Mucosa of rectum (tissue), 2 donors: ENCODE data around the gene CDC5L.
A peak's percentile ranks its signal among the peaks of the same experiment; 100 is the strongest.
"Not testable (repeated sequence)": the region's sequence is repeated elsewhere in the genome, so short reads cannot be mapped to it uniquely, and the experiment has no call there.

Experiments used
- H3K27ac ChIP-seq, 2 donors: one replicate each; pipeline ENCODE4 v1.7.0; 2013; ENCODE audit warnings: inconsistent platforms in 2 of 2, low read depth in 2 of 2, low read length in 2 of 2
- H3K27me3 ChIP-seq, 2 donors: one replicate each; pipeline ENCODE4 v1.7.0; 2013; ENCODE audit warnings: low read length in 2 of 2; ENCODE audit not compliant: control insufficient read depth in 2 of 2, insufficient read depth in 2 of 2
- H3K36me3 ChIP-seq, 2 donors: one replicate each; pipeline ENCODE4 v1.7.0; 2013; ENCODE audit warnings: low read length in 2 of 2; ENCODE audit not compliant: control insufficient read depth in 2 of 2, insufficient read depth in 2 of 2
- H3K4me1 ChIP-seq, 2 donors: one replicate each; pipeline ENCODE4 v1.7.0; 2013; ENCODE audit warnings: low read length in 2 of 2, mild to moderate bottlenecking in 1 of 2; ENCODE audit not compliant: control insufficient read depth in 2 of 2, insufficient read depth in 2 of 2
- H3K4me3 ChIP-seq, 2 donors: one replicate each; pipeline ENCODE4 v1.7.0; 2013; ENCODE audit warnings: low read length in 2 of 2
- H3K9ac ChIP-seq, 2 donors: one replicate each; pipeline ENCODE4 v1.7.0; 2013; ENCODE audit warnings: low read length in 2 of 2, low read depth in 1 of 2, mild to moderate bottlenecking in 1 of 2
- H3K9me3 ChIP-seq, 2 donors: one replicate each; pipeline ENCODE4 v1.7.0; 2013; ENCODE audit warnings: low read length in 2 of 2; ENCODE audit not compliant: control insufficient read depth in 2 of 2
- donor health status: healthy.
- donor health status: Normal muscosa, but diverticular disease.

The CDC5L gene

GRCh38 chr6:44349904-44350649 is 37.4 kb upstream of the CDC5L start:
- Histone ChIP-seq H3K9ac (no peak overlapping the region), H3K27ac (no peak overlapping the region)

GRCh38 chr6:44350650-44350994 is 36.9 kb upstream of the CDC5L start:
- not testable (repeated sequence) for H3K36me3 ChIP-seq, H3K9ac ChIP-seq, H3K4me3 ChIP-seq, H3K9me3 ChIP-seq, H3K27me3 ChIP-seq, H3K4me1 ChIP-seq, H3K27ac ChIP-seq

More at GRCh38 chr6:44349904-44350649, 37.4 kb upstream of the CDC5L start:
- Histone ChIP-seq H3K4me1 (peaks cover 0 to 6% of the 10 kb centered on the region in 2 donors), H3K9me3 (no peaks in the 10 kb centered on the region), H3K27me3 (peaks cover under 1 to 3% of the 10 kb centered on the region in 2 donors), H3K4me3 (no peak overlapping the region), H3K36me3 (no peaks in the 10 kb centered on the region)

DNA sequence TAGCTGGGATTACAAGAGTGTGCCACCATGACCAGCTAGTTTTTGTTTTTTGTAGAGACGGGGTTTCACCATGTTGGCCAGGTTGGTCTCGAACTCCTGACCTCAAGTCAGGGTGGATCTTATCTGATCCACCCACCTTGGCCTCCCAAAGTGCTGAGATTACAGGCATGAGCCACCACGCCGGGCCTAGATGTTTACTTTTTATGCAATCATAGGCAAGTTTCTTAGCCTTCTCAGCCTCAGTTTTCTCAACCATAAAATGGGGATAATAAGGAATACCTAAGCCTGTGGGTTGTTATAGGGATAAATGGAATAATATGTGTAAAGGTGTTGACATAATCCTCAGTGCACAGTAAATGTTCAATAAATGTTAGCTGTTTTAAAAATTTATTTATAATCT is 35.2 kb upstream of the CDC5L start:
- Histone ChIP-seq H3K9ac (no peak overlapping the region), H3K9me3 (no peaks in the 10 kb centered on the region), H3K36me3 (no peaks in the 10 kb centered on the region), H3K4me1 (peaks cover 0 to 6% of the 10 kb centered on the region in 2 donors), H3K4me3 (no peak overlapping the region), H3K27ac (no peak overlapping the region), H3K27me3 (no peaks in the 10 kb centered on the region)

DNA sequence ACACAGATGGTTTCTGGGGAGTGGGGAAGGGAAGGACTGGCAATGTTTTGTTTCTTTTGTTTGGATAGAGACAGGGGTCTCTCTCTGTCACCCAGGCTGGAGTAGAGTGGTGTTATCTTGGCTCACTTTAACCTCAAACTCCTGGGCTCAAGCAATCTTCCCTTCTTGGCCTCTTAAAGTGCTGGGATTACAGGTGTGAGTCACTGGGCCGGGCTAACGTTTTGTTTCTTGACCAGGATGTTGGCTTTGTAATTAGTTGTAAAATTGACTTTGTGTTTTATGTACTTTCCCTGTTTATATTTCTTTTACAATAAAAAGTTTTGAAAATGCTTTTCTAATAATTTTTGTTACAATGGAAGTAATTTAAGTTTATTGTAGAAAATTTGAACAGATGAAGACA is 34.2 kb upstream of the CDC5L start:
- Histone ChIP-seq H3K4me1 (peaks cover 0 to 6% of the 10 kb centered on the region in 2 donors), H3K4me3 (no peak overlapping the region), H3K27me3 (no peaks in the 10 kb centered on the region), H3K27ac (peak overlapping the region in 1 of 2 donors; percentile 33), H3K9ac (peak overlapping the region in 1 of 2 donors; percentile 5), H3K9me3 (no peaks in the 10 kb centered on the region), H3K36me3 (no peaks in the 10 kb centered on the region)

GRCh38 chr6:44355640-44356039 is 31.9 kb upstream of the CDC5L start:
- Histone ChIP-seq H3K4me3 (no peak overlapping the region), H3K4me1 (peaks cover 0 to 6% of the 10 kb centered on the region in 2 donors), H3K27ac (no peak overlapping the region), H3K9ac (no peak overlapping the region), H3K36me3 (no peaks in the 10 kb centered on the region), H3K9me3 (no peaks in the 10 kb centered on the region), H3K27me3 (no peaks in the 10 kb centered on the region)

DNA sequence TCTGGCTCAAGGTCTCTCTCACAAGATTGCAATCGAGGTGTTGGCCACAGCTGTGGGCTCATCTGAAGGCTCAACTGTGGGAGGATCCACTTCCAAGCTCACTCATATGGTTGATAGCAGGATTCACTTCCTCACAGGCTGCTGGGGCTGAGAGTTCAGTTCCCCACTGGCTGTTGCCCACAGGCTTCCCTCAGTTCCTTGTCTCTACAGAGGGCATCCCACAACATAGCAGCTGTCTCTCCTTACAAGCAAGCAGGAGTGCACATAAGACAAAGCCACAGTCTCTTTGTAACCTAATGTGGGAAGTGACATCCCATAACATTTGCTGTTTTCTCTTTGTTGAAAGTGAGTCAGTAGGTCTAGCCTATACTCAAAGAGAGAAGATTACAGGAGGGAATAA is 31.0 kb upstream of the CDC5L start:
- Histone ChIP-seq H3K4me1 (peaks cover 0 to 6% of the 10 kb centered on the region in 2 donors), H3K9me3 (no peaks in the 10 kb centered on the region), H3K4me3 (no peak overlapping the region), H3K9ac (no peak overlapping the region), H3K36me3 (no peaks in the 10 kb centered on the region), H3K27me3 (no peaks in the 10 kb centered on the region), H3K27ac (no peak overlapping the region)

GRCh38 chr6:44359973-44360372 is 27.5 kb upstream of the CDC5L start:
- no peak overlapping the region for H3K4me3 ChIP-seq
- H3K27ac ChIP-seq, result no peak overlapping the region

GRCh38 chr6:44361947-44362346 is 25.6 kb upstream of the CDC5L start:
- Histone ChIP-seq H3K4me1 (no peaks in the 10 kb centered on the region), H3K4me3 (no peak overlapping the region), H3K36me3 (no peaks in the 10 kb centered on the region), H3K27me3 (no peaks in the 10 kb centered on the region), H3K9me3 (no peaks in the 10 kb centered on the region), H3K27ac (no peak overlapping the region), H3K9ac (no peak overlapping the region)

More at GRCh38 chr6:44359973-44360372, 27.5 kb upstream of the CDC5L start:
- Histone ChIP-seq H3K9me3 (no peaks in the 10 kb centered on the region), H3K27me3 (no peaks in the 10 kb centered on the region), H3K9ac (no peak overlapping the region), H3K4me1 (no peaks in the 10 kb centered on the region), H3K36me3 (no peaks in the 10 kb centered on the region)

DNA sequence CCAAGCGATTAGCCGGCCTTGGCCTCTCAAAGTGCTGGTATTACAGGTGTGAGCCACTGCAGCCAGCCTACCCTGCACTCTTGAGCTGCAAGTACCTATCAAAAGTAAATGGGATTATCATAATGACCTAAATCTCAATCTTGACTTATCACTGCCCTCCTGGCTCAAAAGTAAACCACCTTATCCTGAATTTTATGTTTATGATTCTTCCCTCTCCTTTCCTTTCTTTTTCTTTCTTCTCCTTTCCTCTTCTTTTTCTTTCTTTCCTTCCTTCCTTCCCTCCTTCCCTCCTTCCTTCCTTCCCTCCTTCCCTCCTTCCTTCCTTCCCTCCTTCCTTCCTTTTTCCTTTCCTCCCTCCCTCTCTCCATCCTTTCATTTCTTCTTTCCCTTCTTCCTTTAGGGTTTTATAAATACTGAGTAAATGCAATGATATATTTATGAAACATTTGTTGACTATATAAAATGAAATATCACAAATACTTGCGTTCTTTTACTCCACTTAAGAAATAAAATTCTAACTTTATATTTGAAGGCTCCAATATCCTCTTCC is 24.1 kb upstream of the CDC5L start:
- no peaks in the 10 kb centered on the region for H3K9me3 ChIP-seq
- H3K4me3 ChIP-seq, result no peak overlapping the region
- no peaks in the 10 kb centered on the region for H3K36me3 ChIP-seq
- H3K27me3 ChIP-seq, result peaks cover 0 to 4% of the 10 kb centered on the region in 2 donors
- no peak overlapping the region for H3K9ac ChIP-seq
- no peaks in the 10 kb centered on the region for H3K4me1 ChIP-seq
- no peak overlapping the region for H3K27ac ChIP-seq

DNA sequence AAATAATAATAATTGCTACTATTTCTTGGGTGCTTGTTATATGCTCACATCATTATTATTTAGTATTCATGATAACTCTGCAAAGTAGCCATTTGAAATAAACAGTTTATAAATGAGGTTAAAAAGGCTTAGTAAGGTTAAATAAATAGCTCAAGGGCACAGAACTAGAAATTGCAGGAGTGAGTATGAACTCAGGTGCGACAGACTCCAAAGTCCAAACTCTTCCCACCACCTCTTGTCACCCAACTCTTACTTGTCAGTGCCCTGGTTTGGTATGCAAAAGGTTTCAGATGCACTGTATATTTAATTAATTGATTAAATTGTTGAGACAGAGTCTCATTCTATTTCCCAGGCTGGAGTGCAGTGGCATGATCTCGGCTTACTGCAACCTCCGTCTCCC is 20.7 kb upstream of the CDC5L start:
- Histone ChIP-seq H3K4me3 (no peak overlapping the region), H3K36me3 (no peaks in the 10 kb centered on the region), H3K4me1 (no peaks in the 10 kb centered on the region), H3K27me3 (peaks cover 0 to 4% of the 10 kb centered on the region in 2 donors), H3K9ac (no peak overlapping the region), H3K9me3 (no peaks in the 10 kb centered on the region), H3K27ac (no peak overlapping the region)
